ENCODE measurements around the gene RPL10.
A peak's percentile ranks its signal among the peaks of the same experiment; 100 is the strongest.

Gene RPL10

GRCh38 chrX:154401045-154401799, 3.0 kb downstream of the RPL10 start:
- DNase-seq (ENCODE audit: low spot score), result no peak

DNA sequence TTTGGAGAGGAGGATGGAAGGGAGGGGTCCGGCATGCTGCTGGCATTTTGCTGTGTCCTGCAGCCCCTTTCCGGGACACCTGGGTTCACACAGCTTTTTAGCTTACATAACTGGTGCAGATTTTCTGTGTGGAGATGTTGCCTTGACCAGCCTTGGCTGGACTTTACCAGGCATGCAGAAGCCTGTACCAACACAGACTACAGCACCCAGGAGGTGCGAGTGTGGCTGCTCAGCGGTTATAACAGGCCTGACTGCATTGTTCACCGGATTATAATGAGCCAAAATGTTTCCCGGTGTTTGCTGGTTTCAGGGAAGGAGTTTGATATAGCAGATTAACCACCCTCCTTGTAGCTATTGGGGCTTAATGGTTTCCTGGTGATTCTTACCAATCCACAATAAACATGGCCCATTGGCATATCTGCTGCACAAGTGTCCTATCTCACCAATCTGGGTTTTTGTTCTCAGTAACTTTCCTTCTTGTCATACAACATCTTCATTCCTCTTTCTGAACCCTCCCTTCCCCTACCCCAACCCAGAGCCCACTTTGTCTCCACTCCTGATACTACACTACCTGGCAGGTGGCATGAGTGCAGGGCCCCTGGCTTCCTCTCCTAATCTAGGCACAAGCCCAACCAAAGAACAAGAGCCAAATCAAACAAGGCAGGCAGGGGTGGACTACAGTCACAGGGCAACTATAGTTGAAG, 3.9 kb downstream of the RPL10 start:
- no peak for DNase-seq (ENCODE audit: low spot score)

DNA sequence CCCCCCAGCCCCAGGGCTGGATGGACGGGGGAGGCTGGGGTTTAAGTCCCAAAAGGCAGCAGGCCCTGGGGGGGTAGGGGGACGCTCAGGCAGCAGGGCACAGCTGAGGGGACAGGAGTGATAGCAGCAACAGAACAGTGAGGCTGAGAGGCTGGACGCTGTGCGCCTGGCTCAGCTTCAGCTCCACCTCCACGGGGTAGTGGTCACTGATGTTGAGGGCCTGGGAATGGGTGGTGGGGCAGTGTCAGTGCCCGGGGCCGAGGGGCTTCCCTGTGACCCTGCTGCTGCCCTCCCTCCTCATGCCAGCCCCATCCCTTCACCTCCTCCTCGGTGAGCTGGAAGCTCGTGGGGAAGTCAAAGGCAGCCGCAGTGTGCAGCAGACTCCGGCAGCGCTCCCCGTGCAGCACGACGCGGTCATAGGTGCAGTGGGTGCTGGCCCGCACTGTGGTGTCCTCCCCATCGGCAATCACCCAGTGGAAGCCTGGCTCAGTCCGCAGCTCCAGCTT, 4.5 kb downstream of the RPL10 start:
- no peak for DNase-seq (ENCODE audit: low spot score)

DNA sequence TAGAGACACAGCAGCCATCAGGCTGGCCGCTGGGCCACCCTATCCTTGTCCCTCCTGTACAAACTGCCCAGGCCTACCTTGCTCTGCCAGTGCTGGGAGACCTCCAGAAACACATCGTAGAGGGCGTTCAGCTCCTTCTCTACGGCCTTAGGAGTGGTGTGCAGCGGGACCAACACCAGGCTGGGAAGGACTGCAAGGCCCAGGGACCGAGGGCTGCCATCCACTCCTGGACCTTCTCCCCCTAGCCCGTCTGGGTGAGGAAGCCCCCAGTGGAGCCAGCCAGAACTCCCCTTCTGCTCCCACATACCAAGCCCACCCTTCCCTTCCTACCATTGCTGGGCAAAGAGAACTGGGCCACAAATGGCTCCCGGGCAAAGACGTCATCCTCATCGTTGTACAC, 5.0 kb downstream of the RPL10 start:
- no peak for DNase-seq (ENCODE audit: low spot score)

DNA sequence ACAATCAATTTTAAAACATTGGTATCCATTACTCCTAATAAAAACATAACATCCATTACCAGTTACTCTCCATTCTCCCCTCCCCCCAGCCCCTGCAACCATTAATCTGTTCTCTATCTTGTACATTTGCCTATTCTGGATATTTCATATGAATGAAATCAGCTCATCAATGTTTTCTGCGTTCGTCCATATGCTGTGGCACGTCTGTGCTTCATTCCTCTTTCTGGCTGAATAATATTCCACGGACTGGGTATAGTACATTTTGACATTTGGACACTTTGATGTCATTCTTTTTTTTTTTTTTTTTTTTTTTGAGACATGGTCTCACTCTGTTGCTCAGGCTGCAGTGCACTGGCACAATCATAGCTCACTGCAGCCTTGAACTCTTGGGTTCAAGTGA, 5.7 kb downstream of the RPL10 start:
- no peak for DNase-seq (ENCODE audit: low spot score)

DNA sequence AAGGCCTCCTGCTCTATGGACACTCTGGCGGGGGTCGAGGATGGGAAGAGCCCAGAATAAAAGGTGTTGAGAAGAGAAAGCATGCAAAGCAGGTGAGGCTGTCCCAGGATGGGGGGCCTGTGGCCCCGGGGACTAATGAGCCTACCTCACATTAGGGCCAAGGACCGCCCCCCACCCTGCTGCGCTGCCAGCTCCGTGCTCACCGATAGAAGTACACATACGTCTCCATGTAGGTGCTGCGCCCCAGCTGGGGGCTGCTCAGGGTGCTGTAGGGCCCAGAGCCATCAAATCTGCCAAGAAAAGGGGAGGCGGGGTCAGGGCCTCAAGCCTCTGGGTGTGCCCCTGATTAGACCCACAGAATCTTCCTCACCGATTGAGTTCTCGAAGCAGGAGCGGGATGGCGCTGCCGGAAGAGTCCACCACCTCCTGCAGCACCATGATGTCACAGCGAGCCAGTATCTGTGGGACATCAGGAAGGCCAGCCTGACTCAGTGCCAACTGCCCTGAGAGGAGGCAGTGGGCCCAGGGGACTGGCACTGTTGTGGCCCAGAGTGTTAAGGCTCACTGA, 6.5 kb downstream of the RPL10 start:
- no peak for DNase-seq (ENCODE audit: low spot score)

GRCh38 chrX:154408659-154409221, 10.6 kb downstream of the RPL10 start:
- DNase-seq (ENCODE audit: low spot score), result no peak

DNA sequence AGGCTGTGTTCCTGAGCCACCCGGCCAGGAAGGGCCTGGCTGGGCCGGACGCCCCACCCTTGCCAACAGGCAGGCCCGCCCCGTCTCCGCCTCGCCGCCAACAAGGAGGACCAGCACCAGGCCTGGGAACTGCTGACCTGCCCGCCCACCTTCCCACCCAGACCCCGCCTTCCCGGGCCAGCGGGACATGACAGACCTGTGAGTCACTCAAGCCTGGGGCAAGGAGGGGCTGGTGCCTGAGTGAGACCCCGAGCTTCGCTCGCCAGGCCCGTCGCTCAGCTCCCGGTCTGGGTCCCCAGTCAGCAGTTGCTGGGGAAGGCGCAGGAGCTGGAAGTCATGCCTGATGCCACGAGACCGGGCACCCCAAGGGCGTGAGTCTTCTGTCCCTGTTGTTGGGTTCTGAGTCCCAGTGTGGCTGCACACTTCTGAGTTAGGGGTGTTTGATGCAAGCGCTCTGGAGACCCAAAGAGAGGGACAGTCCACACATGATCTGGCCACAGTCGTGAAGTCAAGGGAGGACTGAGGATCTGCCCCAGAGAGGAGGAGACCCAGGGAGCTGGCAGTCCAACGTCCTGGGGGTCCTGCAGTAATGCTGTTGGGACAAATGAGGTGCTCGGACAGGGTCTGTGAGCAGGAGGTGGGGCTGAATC, 11.2 kb downstream of the RPL10 start, which contains the start of gene DNASE1L1:
TSS of gene DNASE1L1 (minus strand) at position 33 of the 650 bp plus-strand sequence. CDS start 3,686 bp downstream, outside the sequence.
- DNase-seq (ENCODE audit: low spot score), result no peak

GRCh38 chrX:154411981-154412340, 13.8 kb downstream of the RPL10 start:
- peak; percentile 8 for DNase-seq (ENCODE audit: low spot score)

DNA sequence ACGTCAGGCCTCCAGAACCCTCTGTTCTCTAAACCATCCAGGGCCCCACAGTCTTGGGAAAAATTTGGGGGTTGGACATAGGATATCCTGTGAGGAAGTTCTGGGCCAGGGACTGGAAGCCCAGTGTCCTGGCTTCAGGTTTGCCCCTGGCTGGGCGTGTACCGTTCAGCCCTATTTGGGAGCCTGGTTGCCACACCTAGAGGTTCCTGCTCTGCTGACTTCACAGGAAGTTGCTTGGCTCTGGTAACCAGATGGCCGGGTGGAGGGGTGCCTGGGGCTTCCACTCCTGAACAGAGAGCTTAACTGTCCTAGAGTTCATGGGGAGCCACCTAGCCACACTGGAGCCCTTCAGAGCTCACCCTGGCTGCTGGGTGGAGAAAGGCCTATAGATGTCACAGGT, 14.3 kb downstream of the RPL10 start:
- DNase-seq (ENCODE audit: low spot score), result no peak

DNA sequence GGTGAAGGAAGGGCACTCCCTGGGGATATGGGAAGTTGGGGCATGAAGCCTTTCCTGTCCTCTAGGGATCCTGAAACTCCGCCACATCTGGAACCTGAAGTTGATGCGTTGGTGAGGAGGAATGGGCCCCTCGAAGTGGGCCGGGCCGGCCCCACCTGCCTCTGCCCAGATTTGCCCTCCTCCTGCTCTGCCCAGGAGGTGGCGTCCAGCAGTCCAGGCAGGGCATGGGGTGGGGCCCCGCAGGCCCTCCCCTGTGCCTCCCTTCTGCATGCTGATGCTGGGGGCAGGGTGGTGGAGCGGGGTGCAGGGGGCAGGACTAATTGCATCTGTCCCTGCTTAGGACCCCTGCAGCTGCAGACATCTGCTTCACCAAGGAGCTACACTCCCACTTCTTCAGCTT, 15.0 kb downstream of the RPL10 start:
- no peak for DNase-seq (ENCODE audit: low spot score)

DNA sequence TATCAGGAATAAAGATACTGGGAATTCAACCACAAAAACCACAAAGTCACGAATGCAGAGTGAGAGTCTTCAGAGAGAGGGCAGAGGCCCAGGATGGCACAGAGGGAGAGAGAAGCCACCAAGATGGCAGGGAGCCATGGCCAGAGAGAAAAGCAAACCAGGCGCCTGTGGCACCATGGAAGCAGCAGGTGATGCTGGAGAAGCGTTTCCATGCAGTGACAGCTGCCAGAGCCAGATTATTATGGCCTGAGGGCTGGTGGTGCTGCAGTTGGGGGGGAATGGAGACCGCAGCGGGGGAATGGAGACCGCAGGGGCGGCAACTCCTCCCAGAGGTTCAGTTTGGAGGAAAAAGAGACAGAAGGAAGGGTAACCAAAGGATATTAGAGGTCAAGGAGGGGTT, 19.0 kb downstream of the RPL10 start:
- no peak for DNase-seq (ENCODE audit: low spot score)

GRCh38 chrX:154419189-154419588, 21.0 kb downstream of the RPL10 start:
- no peak for DNase-seq (ENCODE audit: low spot score)

- DNase-seq (ENCODE audit: low spot score), result no peak
These were observed 21.7 kb downstream of the RPL10 start for GRCh38 chrX:154419688-154420401.

DNA sequence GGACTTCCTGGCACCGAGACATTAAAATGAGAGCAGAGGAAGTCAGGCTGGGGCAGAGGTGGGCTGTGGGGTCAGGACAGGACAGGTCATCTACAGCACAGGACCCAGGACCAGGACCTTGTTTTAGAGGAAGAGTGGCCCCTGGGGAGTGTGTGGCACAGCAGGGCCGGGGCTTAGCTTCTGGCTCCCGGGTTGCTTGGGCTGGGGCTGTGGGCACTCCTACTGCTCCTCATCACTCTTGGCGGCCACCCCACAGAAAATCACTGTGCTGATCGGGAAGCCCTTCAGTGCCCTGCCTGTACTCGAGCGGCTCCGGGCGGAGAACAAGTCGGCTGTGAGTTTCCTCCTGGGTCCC, 22.2 kb downstream of the RPL10 start:
- no peak for DNase-seq (ENCODE audit: low spot score)

DNA sequence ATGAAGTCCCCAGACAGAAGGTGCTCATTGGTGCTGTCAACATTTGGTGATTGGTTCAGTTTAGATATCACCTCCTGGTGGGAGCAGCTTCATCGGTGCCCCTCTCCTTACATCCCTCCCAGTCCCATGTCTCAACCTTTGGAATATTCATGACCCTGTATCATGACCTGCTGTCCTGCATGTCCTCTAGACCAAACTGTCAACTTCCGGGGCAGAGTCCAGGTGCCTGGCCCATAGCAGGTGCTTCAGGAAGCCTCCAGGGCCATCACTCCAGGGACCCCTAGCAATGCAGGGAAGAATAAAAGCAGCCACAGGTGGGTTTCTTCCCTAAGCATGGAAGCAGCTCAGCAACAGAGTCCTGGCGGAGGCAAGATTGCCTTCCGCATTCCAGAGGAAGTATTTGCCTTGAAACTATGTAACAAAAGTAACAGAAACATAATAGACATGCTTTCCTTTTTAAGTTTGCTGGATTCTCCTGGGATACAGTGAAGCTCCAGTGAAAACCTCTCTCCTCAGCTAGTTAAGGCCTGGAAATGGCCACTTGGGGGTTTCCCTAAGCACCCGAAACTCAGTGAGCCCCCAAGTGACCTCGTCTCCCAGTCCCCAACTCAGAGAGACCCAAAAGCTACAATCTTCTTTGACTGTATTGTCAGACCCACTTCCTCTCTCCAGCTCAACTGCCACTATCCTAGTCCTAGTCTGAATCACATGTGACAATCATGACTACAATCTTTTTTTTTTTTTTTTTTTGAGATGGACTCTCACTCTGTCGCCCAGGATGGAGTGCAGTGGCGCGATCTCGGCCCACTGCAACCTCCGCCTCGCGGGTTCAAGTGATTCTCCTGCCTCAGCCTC, 29.0 kb downstream of the RPL10 start:
- DNase-seq (ENCODE audit: low spot score), result no peak

GRCh38 chrX:154428176-154429171, 30.3 kb downstream of the RPL10 start, which contains the start of gene ATP6AP1:
ATP6AP1 (plus strand) TSS chrX:154428677; CDS start chrX:154428693, 16 bp downstream.
- DNase-seq (ENCODE audit: low spot score), result peak; percentile 91

- no peak for DNase-seq (ENCODE audit: low spot score)
These were observed 31.5 kb downstream of the RPL10 start for GRCh38 chrX:154429711-154430110.

GRCh38 chrX:154430479-154430878, 32.3 kb downstream of the RPL10 start:
- DNase-seq (ENCODE audit: low spot score), result no peak
